ENCODE results near the gene MYMK.

MYMK gene

GRCh38 chr9:133534346-133535291 lies 9.9 kb upstream of the MYMK start, which contains the start of gene ADAMTSL2:
TSS of gene ADAMTSL2 (plus strand) at chr9:133534704. CDS start at chr9:133536713, 2,009 bp downstream.
- H2AFZ ChIP-seq (ENCODE audit: low read depth, low read length), result no peak within 1 kb of the TSS
- no peak within 1 kb of the TSS for H3K27ac ChIP-seq (ENCODE audit: low read length)
- no peak within 1 kb of the TSS for H3K4me3 ChIP-seq (ENCODE audit: low read length)
- H3K4me1 ChIP-seq (ENCODE audit: low read length), result no peaks in the 10 kb centered on the region
- H3K36me3 ChIP-seq (replicated peaks; ENCODE audit: low read depth, low read length), result no peaks in the 10 kb centered on the region
- TF ChIP-seq EZH2phosphoT487 (IDR thresholded peaks at IDR 0.05; ENCODE audit: low read depth), result no peak
- no peak for TF ChIP-seq CTCF (IDR thresholded peaks at IDR 0.05; ENCODE audit: low read depth, low read length)
- H3K9me3 ChIP-seq (ENCODE audit: insufficient read depth, low read length), result no peaks in the 10 kb centered on the region
- no peak within 1 kb of the TSS for H3K9ac ChIP-seq (ENCODE audit: low read length)
- peaks cover 16% of the 10 kb centered on the region for H3K27me3 ChIP-seq (ENCODE audit: low read depth, low read length)
- no peaks in the 10 kb centered on the region for H4K20me1 ChIP-seq (ENCODE audit: insufficient read depth, low read length)
- H3K4me2 ChIP-seq (ENCODE audit: low read length), result no peak within 1 kb of the TSS
- no peaks in the 10 kb centered on the region for H3K79me2 ChIP-seq (ENCODE audit: low read length)

- Histone ChIP-seq H3K4me1 (ENCODE audit: low read length) (no peaks in the 10 kb centered on the region), H3K9me3 (ENCODE audit: insufficient read depth, low read length) (no peaks in the 10 kb centered on the region), H3K36me3 (replicated peaks; ENCODE audit: low read depth, low read length) (no peaks in the 10 kb centered on the region), H3K4me2 (ENCODE audit: low read length) (no peak overlapping the region), H3K79me2 (ENCODE audit: low read length) (no peaks in the 10 kb centered on the region), H2AFZ (ENCODE audit: low read depth, low read length) (no peak overlapping the region), H3K27me3 (ENCODE audit: low read depth, low read length) (peaks cover 23% of the 10 kb centered on the region), H3K9ac (ENCODE audit: low read length) (no peak overlapping the region), H3K27ac (ENCODE audit: low read length) (no peak overlapping the region), H3K4me3 (ENCODE audit: low read length) (no peak overlapping the region), H4K20me1 (ENCODE audit: insufficient read depth, low read length) (no peaks in the 10 kb centered on the region)
- TF ChIP-seq CTCF (IDR thresholded peaks at IDR 0.05; ENCODE audit: low read depth, low read length) (no peak), EZH2phosphoT487 (IDR thresholded peaks at IDR 0.05; ENCODE audit: low read depth) (no peak)
These were observed 9.1 kb upstream of the MYMK start for GRCh38 chr9:133533857-133534256.

- Histone ChIP-seq H3K27ac (ENCODE audit: low read length) (no peak overlapping the region), H3K36me3 (replicated peaks; ENCODE audit: low read depth, low read length) (no peaks in the 10 kb centered on the region), H2AFZ (ENCODE audit: low read depth, low read length) (no peak overlapping the region), H4K20me1 (ENCODE audit: insufficient read depth, low read length) (no peaks in the 10 kb centered on the region), H3K9ac (ENCODE audit: low read length) (no peak overlapping the region), H3K9me3 (ENCODE audit: insufficient read depth, low read length) (no peaks in the 10 kb centered on the region), H3K79me2 (ENCODE audit: low read length) (no peaks in the 10 kb centered on the region), H3K27me3 (ENCODE audit: low read depth, low read length) (peaks cover 28% of the 10 kb centered on the region), H3K4me1 (ENCODE audit: low read length) (no peaks in the 10 kb centered on the region), H3K4me3 (ENCODE audit: low read length) (no peak overlapping the region), H3K4me2 (ENCODE audit: low read length) (no peak overlapping the region)
- peak; percentile 61 for TF ChIP-seq CTCF (IDR thresholded peaks at IDR 0.05; ENCODE audit: low read depth, low read length)
- no peak for TF ChIP-seq EZH2phosphoT487 (IDR thresholded peaks at IDR 0.05; ENCODE audit: low read depth)
These were observed 8.3 kb upstream of the MYMK start for GRCh38 chr9:133532937-133533668.

GRCh38 chr9:133531293-133531692 lies 6.5 kb upstream of the MYMK start:
- H3K79me2 ChIP-seq (ENCODE audit: low read length), result no peaks in the 10 kb centered on the region
- TF ChIP-seq CTCF (IDR thresholded peaks at IDR 0.05; ENCODE audit: low read depth, low read length), result no peak
- TF ChIP-seq EZH2phosphoT487 (IDR thresholded peaks at IDR 0.05; ENCODE audit: low read depth), result no peak
- no peak overlapping the region for H2AFZ ChIP-seq (ENCODE audit: low read depth, low read length)
- H3K9me3 ChIP-seq (ENCODE audit: insufficient read depth, low read length), result no peaks in the 10 kb centered on the region
- H4K20me1 ChIP-seq (ENCODE audit: insufficient read depth, low read length), result no peaks in the 10 kb centered on the region
- H3K27ac ChIP-seq (ENCODE audit: low read length), result no peak overlapping the region
- no peak overlapping the region for H3K4me3 ChIP-seq (ENCODE audit: low read length)
- H3K27me3 ChIP-seq (ENCODE audit: low read depth, low read length), result peaks cover 43% of the 10 kb centered on the region
- no peak overlapping the region for H3K9ac ChIP-seq (ENCODE audit: low read length)
- no peak overlapping the region for H3K4me2 ChIP-seq (ENCODE audit: low read length)
- H3K36me3 ChIP-seq (replicated peaks; ENCODE audit: low read depth, low read length), result no peaks in the 10 kb centered on the region
- H3K4me1 ChIP-seq (ENCODE audit: low read length), result no peaks in the 10 kb centered on the region
